LNCAP (cell line): ENCODE results near the gene CSMD2.

Source experiments
- TF ChIP-seq, protein P1 (sequence below): fragments of 450-650 bp; IDR thresholded peaks from 2 replicates; pipeline ENCODE4 v1.5.1; 2017; ENCODE audit warnings: mild to moderate bottlenecking

CSMD2 gene

DNA sequence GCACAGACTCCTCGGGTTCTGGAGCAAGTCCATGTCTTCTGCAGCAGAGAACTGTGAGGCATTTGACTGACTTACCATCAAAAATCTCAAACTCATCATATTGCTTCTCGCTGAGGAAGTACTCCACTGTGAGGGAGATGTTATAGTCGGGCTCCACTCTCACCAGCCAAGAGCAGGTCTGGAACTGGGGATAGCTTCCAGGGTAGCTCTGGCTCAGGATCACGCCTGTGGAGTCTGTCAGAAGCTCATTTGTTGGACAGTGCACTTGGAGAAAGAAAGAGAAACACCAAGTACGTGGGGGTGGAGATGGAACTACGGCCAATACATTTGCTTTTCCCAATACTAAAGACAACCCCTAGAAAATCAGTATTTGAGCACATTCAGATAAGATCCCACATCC lies 581.5 kb downstream of the CSMD2 start:
- TF ChIP-seq, protein P1, sequence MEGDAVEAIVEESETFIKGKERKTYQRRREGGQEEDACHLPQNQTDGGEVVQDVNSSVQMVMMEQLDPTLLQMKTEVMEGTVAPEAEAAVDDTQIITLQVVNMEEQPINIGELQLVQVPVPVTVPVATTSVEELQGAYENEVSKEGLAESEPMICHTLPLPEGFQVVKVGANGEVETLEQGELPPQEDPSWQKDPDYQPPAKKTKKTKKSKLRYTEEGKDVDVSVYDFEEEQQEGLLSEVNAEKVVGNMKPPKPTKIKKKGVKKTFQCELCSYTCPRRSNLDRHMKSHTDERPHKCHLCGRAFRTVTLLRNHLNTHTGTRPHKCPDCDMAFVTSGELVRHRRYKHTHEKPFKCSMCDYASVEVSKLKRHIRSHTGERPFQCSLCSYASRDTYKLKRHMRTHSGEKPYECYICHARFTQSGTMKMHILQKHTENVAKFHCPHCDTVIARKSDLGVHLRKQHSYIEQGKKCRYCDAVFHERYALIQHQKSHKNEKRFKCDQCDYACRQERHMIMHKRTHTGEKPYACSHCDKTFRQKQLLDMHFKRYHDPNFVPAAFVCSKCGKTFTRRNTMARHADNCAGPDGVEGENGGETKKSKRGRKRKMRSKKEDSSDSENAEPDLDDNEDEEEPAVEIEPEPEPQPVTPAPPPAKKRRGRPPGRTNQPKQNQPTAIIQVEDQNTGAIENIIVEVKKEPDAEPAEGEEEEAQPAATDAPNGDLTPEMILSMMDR = no peak

DNA sequence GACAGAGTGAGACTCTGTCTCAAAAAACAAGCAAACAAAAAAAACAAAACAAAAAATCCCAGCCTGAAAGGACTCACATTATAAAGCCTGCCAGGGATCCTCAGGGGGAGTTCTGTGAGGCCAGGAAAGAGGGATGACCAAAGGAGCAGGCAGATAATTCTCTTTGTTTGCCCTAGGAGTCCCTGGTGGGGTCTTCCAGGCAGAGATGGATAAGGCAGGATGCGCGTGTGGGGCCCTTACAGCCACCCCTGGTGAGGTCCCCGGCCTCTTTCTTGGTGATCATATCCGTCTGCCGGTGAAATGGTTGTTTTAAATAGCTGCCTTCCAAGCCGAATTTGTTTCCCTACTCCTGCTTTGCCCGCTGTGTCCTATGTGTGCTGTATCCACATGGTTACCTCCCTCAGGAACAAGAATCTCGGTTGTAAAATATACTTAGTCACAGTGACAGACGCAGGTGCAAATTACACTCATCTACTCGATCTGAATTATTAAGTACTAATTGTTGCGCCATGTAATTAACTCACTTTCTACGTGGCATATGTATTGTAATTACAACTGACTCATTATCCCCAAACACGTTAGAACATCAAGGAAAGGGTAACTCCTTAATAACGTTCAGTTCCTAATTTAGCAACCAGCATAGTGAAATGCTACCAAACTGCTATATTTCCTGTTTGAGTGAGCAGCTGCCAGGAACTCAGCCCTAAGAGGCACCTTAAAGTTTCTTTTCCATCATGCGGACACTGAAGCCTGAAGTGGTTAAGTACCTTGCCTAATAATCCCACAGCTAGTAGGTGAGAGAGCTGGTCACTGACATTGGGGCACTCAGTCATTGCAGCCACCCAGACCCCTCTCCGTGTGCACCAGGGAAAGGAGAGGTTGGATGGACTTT lies 586.2 kb downstream of the CSMD2 start:
- TF ChIP-seq, protein P1 = no peak

DNA sequence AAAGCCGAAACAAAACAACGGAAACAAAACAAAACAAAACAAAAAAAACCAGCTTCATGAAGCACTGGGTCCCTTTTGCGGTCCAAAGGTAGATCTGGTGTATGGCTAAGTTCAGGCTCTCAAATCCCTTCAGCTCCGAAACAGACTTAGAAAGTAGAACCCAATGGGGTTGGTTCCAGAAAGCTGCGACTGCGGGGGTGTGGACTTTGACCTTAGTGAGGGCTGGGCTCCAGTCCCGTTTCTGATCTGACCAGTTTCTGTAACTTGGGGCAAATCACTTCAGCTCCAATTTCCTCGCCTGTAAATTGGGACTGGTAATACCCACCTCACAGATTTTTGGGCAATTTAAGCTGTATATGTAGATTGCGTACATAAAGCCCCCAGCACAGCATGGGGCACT lies 587.4 kb downstream of the CSMD2 start:
- TF ChIP-seq, protein P1 = no peak

DNA sequence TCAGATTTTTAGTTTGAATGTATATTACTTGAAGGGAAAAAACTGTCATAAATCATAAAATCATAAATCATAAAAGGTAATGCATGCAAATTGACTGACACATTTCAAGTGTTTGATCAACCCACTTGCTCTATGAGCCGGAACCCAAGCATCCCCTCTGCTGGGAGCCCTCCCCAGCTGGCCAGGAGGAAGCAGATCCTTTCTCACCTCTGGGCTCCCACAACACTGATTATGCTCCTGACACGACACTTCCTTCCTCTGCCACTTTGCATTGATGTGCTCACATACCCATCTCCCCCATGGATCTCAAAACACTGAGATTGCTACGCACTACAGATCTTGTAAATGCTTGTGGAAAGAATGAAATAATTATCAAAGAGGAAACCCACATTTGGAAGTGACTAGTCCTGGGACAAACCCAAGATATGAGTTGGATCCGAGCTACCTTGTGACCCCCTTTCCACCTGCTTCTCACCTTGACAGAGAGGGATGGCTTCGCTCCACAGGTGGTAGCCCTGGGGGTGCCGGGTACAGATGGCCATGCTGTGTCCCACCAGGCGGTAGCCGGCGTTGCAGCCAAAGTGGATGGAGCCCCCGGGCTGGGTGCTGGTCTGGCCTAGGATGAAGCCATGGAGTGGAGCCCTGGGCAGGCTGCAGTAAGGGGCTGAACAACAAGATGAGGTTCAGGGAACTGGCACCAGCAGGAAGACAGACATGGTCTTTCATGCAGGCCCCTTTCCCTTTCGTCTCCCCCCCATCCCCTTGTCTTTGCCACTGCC lies 588.0 kb downstream of the CSMD2 start:
- TF ChIP-seq, protein P1 = no peak

DNA sequence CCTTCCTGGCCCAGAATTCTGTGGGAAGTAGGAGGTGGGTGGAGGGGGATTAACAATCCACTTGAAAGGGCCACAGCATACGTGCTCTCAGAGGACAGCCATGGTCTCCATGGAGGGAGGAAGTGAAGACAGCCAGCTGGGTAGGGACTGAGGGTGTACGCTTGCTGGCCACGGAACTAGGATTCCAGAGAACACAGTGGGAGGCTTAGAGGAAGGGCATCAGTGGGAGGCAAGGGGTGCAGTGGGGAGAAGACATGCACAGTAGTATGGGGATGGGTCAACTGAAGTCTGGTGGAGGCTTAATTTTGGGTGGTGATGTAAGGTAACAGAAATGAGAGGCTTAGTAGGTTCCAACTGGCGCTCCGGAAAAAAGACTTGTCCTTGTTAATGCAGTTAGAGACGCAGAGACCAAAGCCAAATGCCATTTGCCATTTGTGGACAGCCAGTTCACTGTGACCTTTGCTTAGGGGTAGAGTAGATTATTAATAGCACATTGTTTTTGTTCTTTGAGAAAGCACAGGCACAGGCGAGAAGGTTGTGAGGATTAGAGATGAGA lies 589.6 kb downstream of the CSMD2 start:
- TF ChIP-seq, protein P1 = no peak

DNA sequence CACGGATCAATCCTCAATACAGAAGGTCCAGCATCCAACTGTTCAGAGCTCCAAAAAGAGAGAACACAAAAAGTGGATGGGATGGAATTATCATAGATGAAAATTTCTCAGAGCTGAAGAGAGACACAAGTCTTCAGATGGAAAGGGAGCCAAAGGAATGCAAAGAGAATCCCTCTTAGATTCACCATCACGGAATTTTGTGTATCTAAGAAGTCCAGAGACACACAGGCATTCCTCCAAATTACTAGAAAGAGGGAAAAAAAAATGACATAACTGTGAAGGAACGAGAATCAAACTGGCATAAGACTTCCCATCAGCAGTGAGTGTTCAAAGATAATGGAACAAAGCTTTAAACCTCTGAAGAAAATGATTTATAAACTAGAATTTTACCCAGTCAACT lies 591.4 kb downstream of the CSMD2 start:
- TF ChIP-seq, protein P1 = no peak

DNA sequence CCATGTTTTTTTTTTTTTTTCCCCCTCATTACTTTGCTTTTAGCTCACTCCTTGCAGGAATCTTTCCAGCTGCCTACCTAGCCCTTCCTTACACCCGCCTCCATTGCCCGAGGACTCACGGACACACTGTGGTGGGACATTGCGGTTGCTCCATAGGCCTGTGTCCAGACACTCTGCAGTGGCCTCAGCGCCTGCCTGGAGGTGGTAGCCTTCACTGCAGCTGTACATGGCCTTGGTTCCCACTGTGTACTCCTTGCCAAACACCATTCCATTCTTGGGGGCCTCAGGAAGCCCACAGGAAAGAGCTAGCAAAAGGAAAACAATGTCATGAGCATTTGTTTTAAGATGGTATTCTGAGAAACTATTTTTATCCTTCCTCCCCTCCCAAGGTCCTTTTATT lies 592.6 kb downstream of the CSMD2 start:
- TF ChIP-seq, protein P1 = no peak
